Measurements from ENCODE around the gene DLGAP1. TPM values are rescaled to one million over a fixed set of nuclear protein-coding genes. Genes with fewer than 3 reads are reported as not detected.

DLGAP1 gene
- total RNA-seq, 1 experiment from 2014 or later = 23.0 TPM

- TF ChIP-seq TEAD4 (CRISPR knock-in tag; IDR thresholded peaks at IDR 0.05) (no peak), HMGA2 (CRISPR knock-in tag; IDR thresholded peaks at IDR 0.05) (no peak), PREB (CRISPR knock-in tag; IDR thresholded peaks at IDR 0.05; ENCODE audit: borderline replicate concordance) (no peak), CDX4 (CRISPR knock-in tag; IDR thresholded peaks at IDR 0.05; ENCODE audit: borderline replicate concordance) (no peak), SMAD3 (CRISPR knock-in tag; IDR thresholded peaks at IDR 0.05; ENCODE audit: borderline replicate concordance) (no peak)
Observed at GRCh38 chr18:3528231-3528630, 926.9 kb downstream of the DLGAP1 start (continued).

- POLR2A ChIA-PET = interaction anchor here (0.5 to 1.4 kb wide), 4 partner anchors 18 to 860 kb away, joined by 3 to 6 read pairs (median 3); no protein-coding TSS in a partner anchor
- Mint-ChIP-seq H3K4me1 (peaks cover 33% of the 10 kb centered on the region), H3K27ac (peak overlapping the region; percentile 98)
Observed at GRCh38 chr18:3526421-3527354, 928.4 kb downstream of the DLGAP1 start.

More at GRCh38 chr18:3526421-3527354, 928.4 kb downstream of the DLGAP1 start:
- no peak for DNase-seq (ENCODE audit: low spot score)
- TF ChIP-seq FOXK1 (CRISPR knock-in tag; IDR thresholded peaks at IDR 0.05) (no peak), ATF3 (CRISPR knock-in tag; conservative IDR thresholded peaks at IDR 0.05) (no peak), KAT7 (CRISPR knock-in tag; IDR thresholded peaks at IDR 0.05; ENCODE audit: borderline replicate concordance) (no peak), CBFB (CRISPR knock-in tag; IDR thresholded peaks at IDR 0.05; ENCODE audit: low read depth) (no peak), E2F4 (CRISPR knock-in tag; IDR thresholded peaks at IDR 0.05; ENCODE audit: borderline replicate concordance, low read depth) (no peak), ERG (CRISPR knock-in tag; IDR thresholded peaks at IDR 0.05) (no peak), HMGXB4 (CRISPR knock-in tag; IDR thresholded peaks at IDR 0.05) (no peak), SP1 (CRISPR knock-in tag; conservative IDR thresholded peaks at IDR 0.05) (no peak), ESRRA (CRISPR knock-in tag; IDR thresholded peaks at IDR 0.05; ENCODE audit: borderline replicate concordance) (no peak), NFYB (CRISPR knock-in tag; conservative IDR thresholded peaks at IDR 0.05; ENCODE audit: low read depth) (no peak), ZNF671 (CRISPR knock-in tag; IDR thresholded peaks at IDR 0.05) (no peak), ATF1 (CRISPR knock-in tag; IDR thresholded peaks at IDR 0.05) (no peak)
- CTCF ChIA-PET = interaction anchor here (0.9 to 2.0 kb wide), 12 partner anchors 18 to 139 kb away, joined by 3 to 12 read pairs (median 6); no protein-coding TSS in a partner anchor
- peaks cover 17% of the 10 kb centered on the region for H3K36me3 Mint-ChIP-seq
- peak; percentile 75 for ATAC-seq
- H3K27me3 Mint-ChIP-seq (ENCODE audit: low read depth) = peaks cover 3% of the 10 kb centered on the region; the same call in 1 of the 2 replicates
- H3K9me3 Mint-ChIP-seq = peaks cover 15% of the 10 kb centered on the region
- H3K4me3 Mint-ChIP-seq = no peak overlapping the region

Data from WTC11 (cell line).